OCI-LY7 (cell line): ENCODE measurements around the gene VAMP5.
"Not testable (repeated sequence)": the region's sequence is repeated elsewhere in the genome, so short reads cannot be mapped to it uniquely, and the experiment has no call there.

ENCODE experiments used
- CTCF ChIP-seq: fragments of 200-600 bp; sonication (generic); conservative IDR thresholded peaks from 2 replicates; pipeline ENCODE4 v1.5.1; 2014; ENCODE audit warnings: mild to moderate bottlenecking, antibody characterized with exemption, low read length, moderate library complexity, mixed read lengths
- EZH2phosphoT487 ChIP-seq: fragments of 200-600 bp; sonication (generic); IDR thresholded peaks from 2 replicates; pipeline ENCODE4 v1.6.1; 2018; ENCODE audit warnings: low read depth, borderline replicate concordance, mild to moderate bottlenecking, mixed run types, antibody characterized with exemption, low read length, moderate library complexity, mixed read lengths

DNA sequence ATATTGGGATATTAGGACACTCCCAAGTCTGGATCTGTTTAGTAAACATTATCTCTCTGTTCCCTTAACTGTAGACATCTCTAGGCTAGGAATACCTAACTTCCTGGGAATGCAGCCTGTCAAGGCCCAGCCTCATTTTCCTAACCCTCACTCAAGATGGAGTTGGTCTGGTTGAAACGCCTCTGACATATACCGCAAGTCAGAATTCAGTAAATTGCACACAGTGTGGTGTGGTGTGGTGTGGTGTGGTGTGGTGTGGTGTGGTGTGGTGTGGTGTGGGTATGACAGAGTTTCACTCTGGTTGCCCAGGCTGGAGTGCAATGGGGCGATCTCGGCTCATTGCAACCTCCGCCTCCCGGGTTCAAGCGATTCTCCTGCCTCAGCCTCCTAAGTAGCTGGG lies 30.5 kb downstream of the VAMP5 start:
- TF ChIP-seq CTCF, EZH2phosphoT487: not testable (repeated sequence)
